Esophagus muscularis mucosa (tissue), 3 donors: ENCODE results near the gene UBE2E2.

Experiments
- POLR2A ChIP-seq: fragments of 450-650 bp; IDR thresholded peaks from one replicate; pipeline ENCODE4 v1.6.1; 2017; ENCODE audit warnings: antibody characterized with exemption, moderate library complexity, mild to moderate bottlenecking, low read depth
- TF ChIP-seq, protein P1 (sequence below), 3 experiments: fragments of 200-600 bp in 2 of 3; fragments of 450-650 bp in 1 of 3; sonication (generic) in 2 of 3; IDR thresholded peaks; one replicate each; pipeline ENCODE4 v1.5.1; 2017 to 2019; ENCODE audit warnings: antibody characterized with exemption in 3 of 3, mild to moderate bottlenecking in 2 of 3, moderate library complexity in 1 of 3

DNA sequence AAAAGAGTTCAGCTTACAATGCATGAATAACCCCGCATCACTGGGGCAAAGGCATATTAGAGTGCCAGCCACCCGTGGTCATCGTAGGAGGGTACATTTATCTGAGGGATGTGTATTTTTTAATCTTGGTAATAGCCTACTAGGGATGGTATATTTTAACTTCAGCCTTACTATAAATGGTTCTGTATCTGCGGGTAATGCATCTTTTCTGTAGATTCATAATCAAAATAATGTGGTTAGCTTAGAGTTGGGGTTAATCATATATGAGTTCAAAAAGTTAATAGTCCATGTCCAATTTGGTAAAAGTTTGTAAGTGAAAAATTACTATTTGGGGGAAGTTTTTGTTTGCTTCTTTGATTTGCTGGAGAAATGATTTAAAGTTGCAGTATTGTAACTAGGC lies 339.0 kb downstream of the UBE2E2 start:
- TF ChIP-seq, protein P1, sequence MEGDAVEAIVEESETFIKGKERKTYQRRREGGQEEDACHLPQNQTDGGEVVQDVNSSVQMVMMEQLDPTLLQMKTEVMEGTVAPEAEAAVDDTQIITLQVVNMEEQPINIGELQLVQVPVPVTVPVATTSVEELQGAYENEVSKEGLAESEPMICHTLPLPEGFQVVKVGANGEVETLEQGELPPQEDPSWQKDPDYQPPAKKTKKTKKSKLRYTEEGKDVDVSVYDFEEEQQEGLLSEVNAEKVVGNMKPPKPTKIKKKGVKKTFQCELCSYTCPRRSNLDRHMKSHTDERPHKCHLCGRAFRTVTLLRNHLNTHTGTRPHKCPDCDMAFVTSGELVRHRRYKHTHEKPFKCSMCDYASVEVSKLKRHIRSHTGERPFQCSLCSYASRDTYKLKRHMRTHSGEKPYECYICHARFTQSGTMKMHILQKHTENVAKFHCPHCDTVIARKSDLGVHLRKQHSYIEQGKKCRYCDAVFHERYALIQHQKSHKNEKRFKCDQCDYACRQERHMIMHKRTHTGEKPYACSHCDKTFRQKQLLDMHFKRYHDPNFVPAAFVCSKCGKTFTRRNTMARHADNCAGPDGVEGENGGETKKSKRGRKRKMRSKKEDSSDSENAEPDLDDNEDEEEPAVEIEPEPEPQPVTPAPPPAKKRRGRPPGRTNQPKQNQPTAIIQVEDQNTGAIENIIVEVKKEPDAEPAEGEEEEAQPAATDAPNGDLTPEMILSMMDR (IDR thresholded peaks at IDR 0.05): no peak
- TF ChIP-seq POLR2A: no peak
